Thyroid gland (tissue), 4 donors: ENCODE results near the gene MTUS2.

Experiments used
- CTCF ChIP-seq, 6 experiments: fragments of 200-600 bp in 3 of 6; fragments of 450-650 bp in 3 of 6; sonication (generic) in 3 of 6; IDR thresholded peaks; one replicate each; pipeline ENCODE4 v1.5.1; 2016 to 2019; ENCODE audit warnings: antibody characterized with exemption in 6 of 6, mild to moderate bottlenecking in 2 of 6, inconsistent platforms in 1 of 6, moderate library complexity in 1 of 6
- POLR2A ChIP-seq, 2 donors: fragments of 450-650 bp; IDR thresholded peaks; one replicate each; pipeline ENCODE4 v1.6.1; 2017; ENCODE audit warnings: antibody characterized with exemption in 2 of 2, mild to moderate bottlenecking in 2 of 2, moderate library complexity in 1 of 2

- TF ChIP-seq POLR2A (IDR thresholded peaks at IDR 0.05) (no peak), CTCF (IDR thresholded peaks at IDR 0.05) (no peak)
Observed at GRCh38 chr13:29038700-29039099, 218.6 kb downstream of the MTUS2 start.
